IMR-90 (cell line): Measurements from ENCODE around the gene ADCY2.

ENCODE experiments used
- MAFK ChIP-seq: IDR thresholded peaks from 2 replicates; pipeline ENCODE4 v1.6.1; 2012; ENCODE audit warnings: low read depth, low read length, improper control_type of control experiment
- POLR2A ChIP-seq: IDR thresholded peaks from 2 replicates; pipeline ENCODE4 v1.6.1; 2012; ENCODE audit warnings: mild to moderate bottlenecking, low read depth, low read length
- TF ChIP-seq, protein P1 (sequence below): conservative IDR thresholded peaks from 2 replicates; pipeline ENCODE4 v1.5.1; 2012; ENCODE audit warnings: mild to moderate bottlenecking, low read depth, low read length, improper control_type of control experiment

DNA sequence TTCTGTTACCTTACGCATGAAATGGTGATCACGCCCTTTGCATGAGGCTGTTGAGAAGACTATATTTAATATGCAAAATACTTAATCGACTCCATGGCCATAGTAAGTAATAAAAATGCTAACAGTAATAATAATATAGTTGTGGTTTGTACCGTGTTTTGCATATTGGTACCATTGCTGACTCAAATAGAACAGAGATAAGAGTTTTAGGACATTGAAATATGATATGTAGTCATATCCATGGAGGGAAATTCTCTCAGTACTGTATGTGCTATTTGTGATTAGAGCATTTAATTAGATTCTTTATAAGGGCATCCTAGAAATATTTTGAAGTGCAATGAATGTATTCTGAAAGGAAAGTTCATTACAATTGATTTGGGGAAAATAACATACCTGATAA lies 413.1 kb downstream of the ADCY2 start:
- TF ChIP-seq MAFK: no peak
- TF ChIP-seq, protein P1, sequence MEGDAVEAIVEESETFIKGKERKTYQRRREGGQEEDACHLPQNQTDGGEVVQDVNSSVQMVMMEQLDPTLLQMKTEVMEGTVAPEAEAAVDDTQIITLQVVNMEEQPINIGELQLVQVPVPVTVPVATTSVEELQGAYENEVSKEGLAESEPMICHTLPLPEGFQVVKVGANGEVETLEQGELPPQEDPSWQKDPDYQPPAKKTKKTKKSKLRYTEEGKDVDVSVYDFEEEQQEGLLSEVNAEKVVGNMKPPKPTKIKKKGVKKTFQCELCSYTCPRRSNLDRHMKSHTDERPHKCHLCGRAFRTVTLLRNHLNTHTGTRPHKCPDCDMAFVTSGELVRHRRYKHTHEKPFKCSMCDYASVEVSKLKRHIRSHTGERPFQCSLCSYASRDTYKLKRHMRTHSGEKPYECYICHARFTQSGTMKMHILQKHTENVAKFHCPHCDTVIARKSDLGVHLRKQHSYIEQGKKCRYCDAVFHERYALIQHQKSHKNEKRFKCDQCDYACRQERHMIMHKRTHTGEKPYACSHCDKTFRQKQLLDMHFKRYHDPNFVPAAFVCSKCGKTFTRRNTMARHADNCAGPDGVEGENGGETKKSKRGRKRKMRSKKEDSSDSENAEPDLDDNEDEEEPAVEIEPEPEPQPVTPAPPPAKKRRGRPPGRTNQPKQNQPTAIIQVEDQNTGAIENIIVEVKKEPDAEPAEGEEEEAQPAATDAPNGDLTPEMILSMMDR: no peak
- no peak for TF ChIP-seq POLR2A
